ENCODE data around the gene TYRO3. TPM values are rescaled to one million over a fixed set of nuclear protein-coding genes. Genes with fewer than 3 reads are reported as not detected.
A peak's percentile ranks its signal among the peaks of the same experiment; 100 is the strongest.

The TYRO3 gene
- 1 to 10 TPM; 2.2 to 2.9 (median 2.3) TPM for total RNA-seq

DNA sequence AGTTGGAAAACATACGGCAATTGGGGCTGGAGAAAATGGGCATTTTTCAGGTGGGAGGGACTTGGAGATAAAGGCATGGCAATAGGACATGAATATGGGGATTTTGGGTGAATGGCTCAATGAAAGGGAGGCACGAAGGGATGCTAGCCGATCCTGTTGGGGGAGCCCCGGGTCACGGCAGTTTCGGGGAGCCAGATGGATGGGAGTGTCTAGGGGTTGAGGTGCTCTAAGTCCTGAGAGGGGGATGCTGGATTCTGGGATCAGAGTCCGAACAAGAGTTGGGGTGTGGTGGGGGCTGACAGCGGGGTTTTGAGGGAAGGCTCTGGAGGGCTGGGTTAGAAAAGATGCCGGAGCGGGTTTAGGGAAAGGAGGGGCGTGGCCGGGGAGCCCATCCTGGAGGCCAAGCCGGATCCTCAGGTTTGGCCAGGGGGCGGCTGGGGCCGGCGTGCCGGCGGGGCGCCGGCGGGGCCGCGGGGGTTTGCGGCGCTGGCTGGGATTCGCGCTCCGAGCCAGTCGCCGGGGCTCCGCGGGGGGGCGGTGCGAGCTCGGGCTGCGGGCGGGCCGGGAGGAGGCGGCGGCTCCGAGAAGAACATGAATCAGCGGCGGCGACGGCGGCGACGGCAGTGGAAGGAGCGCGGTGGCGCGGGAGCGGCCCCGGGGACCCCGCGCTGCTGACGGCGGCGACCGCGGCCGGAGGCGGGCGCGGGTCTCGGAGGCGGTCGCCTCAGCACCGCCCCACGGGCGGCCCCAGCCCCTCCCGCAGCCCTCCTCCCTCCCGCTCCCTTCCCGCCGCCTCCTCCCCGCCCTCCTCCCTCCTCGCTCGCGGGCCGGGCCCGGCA is at the start of gene TYRO3:
TYRO3 (plus strand) TSS at position 813 of the 839 bp plus-strand sequence. CDS start 46 bp downstream, outside the sequence.
- Mint-ChIP-seq H3K27me3 (ENCODE audit: low read depth) (peaks cover 21% of the 10 kb centered on the region), H3K36me3 (ENCODE audit: insufficient read depth) (no peaks in the 10 kb centered on the region), H3K4me1 (ENCODE audit: low read depth) (peaks cover 18% of the 10 kb centered on the region), H3K9me3 (no peaks in the 10 kb centered on the region), H3K4me3 (peak within 1 kb of the TSS; percentile 83)
- peak; percentile 70 to 77 for ATAC-seq
- DNase-seq = peak; percentile 73

DNA sequence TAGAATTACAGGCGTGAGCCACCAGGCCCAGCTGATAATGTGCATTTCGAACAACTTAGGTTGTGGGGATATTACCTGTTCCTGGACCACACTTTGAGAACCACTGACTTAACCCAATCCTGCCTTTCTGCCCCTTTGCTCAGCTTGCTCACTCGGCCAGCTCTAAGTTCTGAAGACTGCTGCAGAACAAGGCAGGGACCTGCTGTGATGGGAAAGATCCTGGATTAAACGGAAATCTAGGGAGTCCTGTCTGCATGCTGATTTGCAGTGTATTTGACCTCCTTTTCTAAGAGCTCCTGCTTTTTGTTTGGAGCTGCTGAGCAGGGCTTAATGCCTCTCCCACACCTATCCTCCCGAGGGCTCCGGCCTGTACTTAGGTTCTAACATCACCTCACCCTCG is 48.3 kb upstream of the TYRO3 start:
- peaks cover 29% of the 10 kb centered on the region for H3K27me3 Mint-ChIP-seq (ENCODE audit: low read depth)
- no peaks in the 10 kb centered on the region for H3K36me3 Mint-ChIP-seq (ENCODE audit: insufficient read depth)
- no peak overlapping the region for H3K4me3 Mint-ChIP-seq
- H3K9me3 Mint-ChIP-seq = no peaks in the 10 kb centered on the region
- no peak for ATAC-seq
- peaks cover 24% of the 10 kb centered on the region for H3K4me1 Mint-ChIP-seq (ENCODE audit: low read depth)
- no peak for DNase-seq

DNA sequence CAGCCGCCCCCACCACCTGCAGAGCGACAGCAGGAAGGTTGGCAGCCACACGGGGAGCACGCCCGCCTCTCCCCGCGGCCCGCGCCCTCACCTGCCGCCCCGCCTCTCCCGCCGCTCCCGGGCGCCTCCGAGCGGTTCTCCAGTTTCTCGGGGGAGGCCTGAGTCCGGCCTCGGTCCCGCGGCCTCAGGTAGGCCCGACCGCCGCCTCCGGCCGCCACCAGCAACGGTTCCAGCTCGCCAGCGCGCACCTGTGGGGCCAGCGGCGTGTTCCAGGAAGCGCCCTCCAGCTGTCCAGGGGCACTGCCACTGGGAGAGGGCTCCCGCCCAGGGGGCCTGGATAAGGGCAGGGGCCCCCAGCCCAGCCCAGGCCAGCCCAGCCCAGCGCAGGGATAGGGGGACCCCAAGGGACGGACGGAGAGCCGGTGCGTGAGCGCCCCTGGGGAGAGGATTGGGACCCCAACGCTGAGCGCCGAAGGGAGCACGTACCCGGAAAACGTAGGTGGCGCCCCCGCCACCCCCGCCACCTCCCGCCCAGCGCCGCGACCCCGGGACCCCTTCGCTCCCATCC is 47.6 kb upstream of the TYRO3 start:
- peaks cover 24% of the 10 kb centered on the region for H3K4me1 Mint-ChIP-seq (ENCODE audit: low read depth)
- H3K4me3 Mint-ChIP-seq = no peak overlapping the region
- no peaks in the 10 kb centered on the region for H3K36me3 Mint-ChIP-seq (ENCODE audit: insufficient read depth)
- DNase-seq (no peak), ATAC-seq (peak in 1 of 2 donors; percentile 8)
- H3K27me3 Mint-ChIP-seq (ENCODE audit: low read depth) = peaks cover 29% of the 10 kb centered on the region
- H3K9me3 Mint-ChIP-seq = no peaks in the 10 kb centered on the region

DNA sequence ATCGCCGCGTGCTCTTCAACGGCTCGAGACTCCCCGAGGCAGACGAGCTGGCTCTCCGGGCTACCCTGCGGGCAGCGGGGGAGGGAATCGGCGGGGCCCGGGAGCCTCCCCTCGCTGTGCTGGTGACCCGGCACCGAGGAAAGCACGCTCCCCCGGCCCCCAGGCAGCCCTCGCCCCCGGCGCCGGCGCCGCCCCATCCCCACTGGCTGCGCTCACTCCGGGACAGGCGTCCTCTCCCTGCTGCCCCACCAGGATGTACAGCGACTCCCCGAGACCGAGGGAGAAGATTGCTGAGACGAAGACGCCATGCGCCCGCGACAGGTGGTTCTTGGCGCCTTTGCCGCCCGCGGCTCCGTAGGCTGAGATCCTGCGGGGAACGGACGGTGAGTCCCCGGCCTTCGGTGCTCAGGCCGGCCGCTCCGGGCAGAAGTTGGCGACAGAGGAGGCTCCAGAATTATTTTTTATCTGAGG is 47.1 kb upstream of the TYRO3 start:
- peak; percentile 36 to 47 for ATAC-seq
- Mint-ChIP-seq H3K9me3 (no peaks in the 10 kb centered on the region), H3K4me3 (peak overlapping the region; percentile 70), H3K4me1 (ENCODE audit: low read depth) (peaks cover 24% of the 10 kb centered on the region), H3K36me3 (ENCODE audit: insufficient read depth) (no peaks in the 10 kb centered on the region), H3K27me3 (ENCODE audit: low read depth) (peaks cover 29% of the 10 kb centered on the region)
- no peak for DNase-seq

DNA sequence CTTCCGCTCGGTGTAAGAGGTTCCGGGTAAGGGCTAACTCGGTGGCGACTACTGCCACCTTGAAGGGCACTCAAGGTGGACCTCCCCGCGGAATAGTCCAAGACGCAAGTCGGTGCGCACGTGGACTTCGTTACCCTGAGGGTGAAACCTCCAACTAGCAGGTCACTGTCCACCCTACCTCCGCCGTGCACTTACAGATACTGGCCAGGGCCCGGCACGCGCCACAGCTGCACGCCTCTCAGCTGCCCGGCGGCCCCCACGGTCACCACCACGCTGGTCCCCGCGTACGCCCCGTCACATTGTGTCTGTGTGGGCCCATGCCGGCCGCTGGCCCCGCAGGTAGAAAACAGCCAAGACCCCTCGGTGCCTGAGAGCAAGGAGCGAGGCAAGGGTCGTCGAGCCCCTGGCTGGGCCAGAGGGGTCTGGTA is 46.5 kb upstream of the TYRO3 start:
- DNase-seq (no peak), ATAC-seq (peak in 1 of 2 donors; percentile 12)
- H3K27me3 Mint-ChIP-seq (ENCODE audit: low read depth) = peaks cover 29% of the 10 kb centered on the region
- peak overlapping the region; percentile 70 for H3K4me3 Mint-ChIP-seq
- peaks cover 4% of the 10 kb centered on the region for H3K36me3 Mint-ChIP-seq (ENCODE audit: insufficient read depth)
- H3K4me1 Mint-ChIP-seq (ENCODE audit: low read depth) = peaks cover 24% of the 10 kb centered on the region
- no peaks in the 10 kb centered on the region for H3K9me3 Mint-ChIP-seq

DNA sequence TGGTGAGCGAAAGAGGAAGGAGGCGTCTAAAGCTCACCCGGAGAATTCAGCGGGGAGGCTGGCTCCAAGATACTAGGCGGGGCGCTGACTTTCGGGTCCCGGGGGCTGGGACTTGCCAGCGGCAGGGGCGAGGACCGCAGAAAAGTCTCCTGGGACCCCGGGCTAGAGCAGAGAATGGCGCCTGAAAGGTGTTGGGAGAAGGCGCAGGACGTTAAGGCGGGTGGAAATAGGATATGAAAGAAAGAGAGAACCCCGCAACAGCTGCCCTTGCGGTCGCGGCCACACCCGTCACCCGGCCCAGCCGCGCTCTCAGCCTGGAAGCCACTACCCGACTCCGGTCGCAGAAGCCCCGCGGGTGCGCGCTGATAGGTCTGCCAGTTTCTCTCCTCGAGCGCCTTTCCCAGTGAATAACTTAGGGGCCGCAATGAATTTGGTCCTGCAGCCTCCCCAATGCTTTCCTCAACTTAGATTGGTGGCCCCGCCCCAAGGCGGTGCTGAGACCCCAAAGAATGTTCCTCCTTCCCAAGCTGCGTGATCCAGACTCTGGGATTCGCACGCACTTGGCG is 46.0 kb upstream of the TYRO3 start:
- Mint-ChIP-seq H3K27me3 (ENCODE audit: low read depth) (peaks cover 26% of the 10 kb centered on the region), H3K4me1 (ENCODE audit: low read depth) (peaks cover 24% of the 10 kb centered on the region), H3K4me3 (peak overlapping the region; percentile 70), H3K36me3 (ENCODE audit: insufficient read depth) (peaks cover 6% of the 10 kb centered on the region), H3K9me3 (no peaks in the 10 kb centered on the region)
- DNase-seq (no peak), ATAC-seq (peak; percentile 38 to 50)

DNA sequence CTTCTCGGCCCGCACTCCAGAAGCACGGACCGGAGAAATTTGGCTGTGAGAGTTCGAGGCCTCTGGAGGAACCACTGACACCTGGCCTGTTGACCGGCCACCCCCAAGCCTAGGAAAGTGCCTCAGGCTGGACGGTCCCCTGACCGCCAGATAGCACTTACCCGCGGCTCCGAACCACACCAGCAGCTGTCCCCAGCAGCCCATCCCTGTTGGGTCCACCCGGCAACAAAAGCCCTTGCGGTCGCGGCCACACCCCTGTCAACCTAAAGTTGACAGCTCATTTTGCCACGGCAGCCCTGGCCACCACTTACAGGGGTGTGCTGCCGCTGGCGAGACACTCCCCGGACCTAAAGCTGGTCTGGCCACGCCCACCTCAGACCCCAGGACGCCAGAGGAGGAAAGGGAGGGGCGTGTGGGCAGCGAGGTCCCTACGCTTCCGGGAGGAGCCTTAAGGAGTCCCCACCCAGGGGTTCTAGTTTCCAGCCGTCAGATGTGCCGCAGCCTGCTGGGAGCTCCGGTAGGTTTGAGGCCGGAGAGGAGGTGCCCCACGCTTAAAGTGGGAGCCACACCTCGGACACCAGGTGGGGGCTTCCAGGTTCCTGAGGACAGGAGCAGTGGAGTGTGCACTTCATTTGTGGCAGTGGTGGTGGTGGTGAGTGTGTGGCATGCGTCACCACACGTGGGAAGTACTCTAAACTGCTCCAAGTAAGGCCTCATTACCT is 45.3 kb upstream of the TYRO3 start, which contains the start of gene LTK:
LTK (minus strand) TSS at position 322 of the 722 bp plus-strand sequence; CDS start at position 204, 118 bp downstream.
- H3K4me1 Mint-ChIP-seq (ENCODE audit: low read depth) = peaks cover 24% of the 10 kb centered on the region
- peaks cover 8% of the 10 kb centered on the region for H3K36me3 Mint-ChIP-seq (ENCODE audit: insufficient read depth)
- peak; percentile 17 for DNase-seq
- peak within 1 kb of the TSS; percentile 70 for H3K4me3 Mint-ChIP-seq
- ATAC-seq = peak; percentile 16 to 29
- H3K27me3 Mint-ChIP-seq (ENCODE audit: low read depth) = peaks cover 26% of the 10 kb centered on the region
- no peaks in the 10 kb centered on the region for H3K9me3 Mint-ChIP-seq

DNA sequence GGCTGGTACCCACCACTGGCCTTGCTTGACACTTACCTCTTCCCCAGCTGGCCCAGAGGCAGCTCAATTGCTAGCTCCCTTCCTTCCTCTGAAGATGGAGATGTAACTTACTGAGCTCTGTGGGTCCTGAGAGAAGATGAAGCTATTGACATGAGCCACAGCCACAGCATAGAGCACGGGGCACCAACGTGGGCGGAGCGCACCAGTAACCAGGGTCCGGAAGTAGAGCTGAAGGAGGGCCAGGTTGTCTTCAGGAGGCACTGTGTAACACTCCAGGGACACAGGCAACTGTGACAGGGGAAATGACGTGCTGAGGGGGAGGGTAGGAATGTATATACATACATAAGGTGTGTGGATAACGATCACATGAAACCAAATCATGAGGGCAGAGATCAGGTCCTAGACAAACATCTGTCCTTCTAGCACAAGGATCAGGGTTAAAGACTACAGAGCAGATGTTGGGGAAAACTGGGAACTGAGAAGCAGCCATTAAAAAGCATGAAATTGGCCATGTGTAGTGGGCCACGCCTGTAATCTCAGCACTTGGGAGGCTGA is 41.0 kb upstream of the TYRO3 start:
- ATAC-seq (no peak), DNase-seq (no peak)
- H3K36me3 Mint-ChIP-seq (ENCODE audit: insufficient read depth) = peaks cover 16% of the 10 kb centered on the region
- H3K27me3 Mint-ChIP-seq (ENCODE audit: low read depth) = peaks cover 6% of the 10 kb centered on the region
- H3K9me3 Mint-ChIP-seq = no peaks in the 10 kb centered on the region
- peaks cover 14% of the 10 kb centered on the region for H3K4me1 Mint-ChIP-seq (ENCODE audit: low read depth)
- H3K4me3 Mint-ChIP-seq = no peak overlapping the region

DNA sequence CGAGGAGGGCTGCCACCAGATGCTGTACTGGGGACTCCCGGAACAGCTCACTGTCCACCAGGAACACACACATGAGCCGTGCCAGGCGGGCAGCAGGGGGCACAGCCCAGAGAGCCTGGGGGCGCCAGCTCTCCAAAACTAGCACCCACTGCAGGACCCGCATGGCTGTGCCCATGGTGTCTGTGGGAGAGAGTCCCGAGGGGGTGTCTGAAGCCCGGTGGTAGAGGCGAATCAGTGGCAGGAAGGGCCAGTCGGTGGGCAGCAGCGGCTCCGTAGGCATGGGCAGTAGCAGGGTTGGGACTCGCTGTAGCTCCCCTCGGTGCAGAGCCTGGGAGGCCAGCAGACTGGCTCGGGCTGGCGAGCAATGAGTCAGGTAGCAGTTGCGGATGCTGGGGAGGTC is 38.4 kb upstream of the TYRO3 start:
- no peaks in the 10 kb centered on the region for H3K27me3 Mint-ChIP-seq (ENCODE audit: low read depth)
- H3K36me3 Mint-ChIP-seq (ENCODE audit: insufficient read depth) = peaks cover 22% of the 10 kb centered on the region
- DNase-seq (no peak), ATAC-seq (no peak)
- no peaks in the 10 kb centered on the region for H3K4me1 Mint-ChIP-seq (ENCODE audit: low read depth)
- H3K9me3 Mint-ChIP-seq = no peaks in the 10 kb centered on the region
- H3K4me3 Mint-ChIP-seq = no peak overlapping the region

DNA sequence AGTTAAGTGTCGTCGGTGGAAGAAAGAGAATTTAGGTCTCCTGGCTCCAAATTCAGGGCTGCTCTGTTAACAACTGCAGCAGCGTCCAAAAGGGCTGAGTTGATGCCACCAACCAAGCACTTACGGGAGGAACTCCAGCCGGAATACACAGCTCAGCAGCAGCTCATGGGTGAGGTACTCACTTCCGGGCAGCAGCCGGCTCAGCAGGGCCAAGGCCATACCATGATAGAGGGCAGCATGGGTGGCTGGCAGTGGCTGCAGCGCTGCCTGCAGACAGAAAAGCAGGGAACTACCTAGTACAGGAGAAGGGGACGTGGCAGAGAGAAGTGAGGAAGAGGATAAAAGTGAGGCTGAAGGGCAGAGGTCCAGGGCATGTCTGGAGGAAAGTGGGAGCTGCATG is 37.4 kb upstream of the TYRO3 start:
- ATAC-seq (no peak), DNase-seq (no peak)
- Mint-ChIP-seq H3K4me1 (ENCODE audit: low read depth) (no peaks in the 10 kb centered on the region), H3K27me3 (ENCODE audit: low read depth) (no peaks in the 10 kb centered on the region), H3K36me3 (ENCODE audit: insufficient read depth) (peaks cover 26% of the 10 kb centered on the region), H3K9me3 (no peaks in the 10 kb centered on the region), H3K4me3 (no peak overlapping the region)

DNA sequence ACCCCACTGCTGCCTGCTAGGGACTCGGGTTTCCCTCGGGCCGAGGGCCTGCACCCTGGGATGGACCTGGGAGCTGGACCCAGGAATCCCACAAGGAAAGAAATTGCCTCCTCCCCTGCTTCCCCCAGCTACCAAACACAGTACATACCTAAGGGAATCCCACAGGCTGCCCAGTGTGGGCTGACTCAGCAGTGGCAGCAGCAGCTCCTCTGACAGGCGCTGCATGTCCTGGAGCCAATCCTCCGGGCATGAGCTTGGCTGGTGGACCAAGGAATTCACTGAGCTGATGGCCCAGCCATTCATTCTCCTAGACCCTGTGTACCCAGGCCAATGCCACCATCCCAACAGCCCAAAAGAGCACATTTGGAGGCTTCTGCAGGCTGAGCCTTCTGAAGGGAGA is 35.9 kb upstream of the TYRO3 start:
- DNase-seq (no peak), ATAC-seq (no peak)
- Mint-ChIP-seq H3K27me3 (ENCODE audit: low read depth) (no peaks in the 10 kb centered on the region), H3K36me3 (ENCODE audit: insufficient read depth) (peaks cover 23% of the 10 kb centered on the region), H3K4me1 (ENCODE audit: low read depth) (no peaks in the 10 kb centered on the region), H3K4me3 (no peak overlapping the region), H3K9me3 (no peaks in the 10 kb centered on the region)

DNA sequence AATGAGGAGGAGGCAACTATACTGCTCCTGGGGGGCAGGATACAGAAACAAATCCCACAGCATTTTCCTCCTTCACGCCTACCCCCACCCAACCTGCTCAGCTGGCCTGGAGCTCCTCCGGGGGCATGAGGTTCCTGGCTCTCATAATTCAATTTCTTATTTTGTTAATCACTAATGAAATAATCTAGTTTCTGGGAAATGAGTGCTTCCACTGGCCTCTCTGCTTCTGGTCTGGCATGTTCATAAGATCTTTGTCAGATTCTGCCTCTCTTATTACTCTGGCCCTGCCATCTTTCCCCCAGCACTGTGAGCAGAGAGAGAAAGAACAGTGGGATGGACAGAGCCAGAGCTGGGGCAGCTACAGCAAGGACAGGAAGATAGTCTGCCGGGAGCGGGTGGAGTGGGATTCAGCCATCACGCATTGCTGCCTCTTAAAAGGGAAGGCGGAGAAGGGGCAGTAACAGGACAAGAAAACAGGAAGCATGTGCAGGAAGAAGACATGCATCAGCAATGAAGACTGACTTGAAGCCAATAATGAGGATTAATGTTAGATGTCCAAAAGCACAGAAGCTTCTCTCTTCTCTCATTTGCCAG is 28.6 kb upstream of the TYRO3 start:
- no peak for ATAC-seq
- DNase-seq = no peak
- Mint-ChIP-seq H3K27me3 (ENCODE audit: low read depth) (no peaks in the 10 kb centered on the region), H3K4me1 (ENCODE audit: low read depth) (no peaks in the 10 kb centered on the region), H3K36me3 (ENCODE audit: insufficient read depth) (peaks cover 29% of the 10 kb centered on the region), H3K9me3 (no peaks in the 10 kb centered on the region), H3K4me3 (no peak overlapping the region)

DNA sequence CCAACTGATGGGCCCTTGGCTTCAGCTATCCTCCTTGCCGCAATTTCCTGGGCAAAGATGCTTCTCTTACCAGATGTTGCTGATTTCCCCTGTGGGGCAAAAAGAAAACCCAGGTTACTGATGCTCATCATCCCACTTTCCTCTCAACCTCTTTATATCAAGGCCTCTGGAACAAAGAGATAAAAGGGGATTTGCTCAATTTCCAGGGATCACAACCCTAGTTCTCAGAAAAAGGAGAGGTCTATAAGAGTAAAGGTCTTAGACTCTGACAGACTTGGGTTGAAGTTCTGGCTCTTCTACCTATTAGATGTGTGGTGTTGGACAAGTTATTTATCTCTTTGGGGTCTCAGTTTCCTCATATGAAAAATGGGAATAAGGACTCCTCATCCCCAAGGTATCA is 23.5 kb upstream of the TYRO3 start:
- Mint-ChIP-seq H3K9me3 (no peaks in the 10 kb centered on the region), H3K4me1 (ENCODE audit: low read depth) (peaks cover 9% of the 10 kb centered on the region)

More for the DNA sequence above, 23.5 kb upstream of the TYRO3 start:
- Mint-ChIP-seq H3K27me3 (ENCODE audit: low read depth) (no peaks in the 10 kb centered on the region), H3K4me3 (no peak overlapping the region), H3K36me3 (ENCODE audit: insufficient read depth) (peaks cover 19% of the 10 kb centered on the region)
- ATAC-seq = no peak
- no peak for DNase-seq

Measured in activated T-cell treated with anti-CD3 and anti-CD28 coated beads, Interleukin-2, amount 50 U/mL, for 4 hours (primary cell).